GM12873 (cell line): ENCODE results near the gene AIG1.

Source experiments
- CTCF ChIP-seq: IDR thresholded peaks from 2 replicates; pipeline ENCODE4 v1.5.1; 2012; ENCODE audit warnings: low read depth, mild to moderate bottlenecking, moderate library complexity, low read length, control low read depth; ENCODE audit not compliant: insufficient read depth; ENCODE audit errors: missing control alignments

AIG1 gene

GRCh38 chr6:143135797-143136561, 75.3 kb downstream of the AIG1 start:
- no peak for TF ChIP-seq CTCF

GRCh38 chr6:143136647-143137046, 76.0 kb downstream of the AIG1 start:
- no peak for TF ChIP-seq CTCF

GRCh38 chr6:143139239-143139784, 78.6 kb downstream of the AIG1 start:
- TF ChIP-seq CTCF, result no peak

GRCh38 chr6:143140767-143141166, 80.1 kb downstream of the AIG1 start:
- no peak for TF ChIP-seq CTCF

GRCh38 chr6:143141442-143141841, 80.8 kb downstream of the AIG1 start:
- TF ChIP-seq CTCF, result no peak

GRCh38 chr6:143146186-143146851, 85.6 kb downstream of the AIG1 start:
- no peak for TF ChIP-seq CTCF

GRCh38 chr6:143149771-143150170, 89.1 kb downstream of the AIG1 start:
- TF ChIP-seq CTCF, result no peak
